ENCODE data around the gene MRPL14. TPM values are rescaled to one million over a fixed set of nuclear protein-coding genes. Genes with fewer than 3 reads are reported as not detected.

MRPL14 gene
- total and polyA plus RNA-seq, 2 of the 8 experiments (the other 6 are each of a cell fraction or from before 2014, with no cell fraction given) = 82.0 to 97.1 TPM

DNA sequence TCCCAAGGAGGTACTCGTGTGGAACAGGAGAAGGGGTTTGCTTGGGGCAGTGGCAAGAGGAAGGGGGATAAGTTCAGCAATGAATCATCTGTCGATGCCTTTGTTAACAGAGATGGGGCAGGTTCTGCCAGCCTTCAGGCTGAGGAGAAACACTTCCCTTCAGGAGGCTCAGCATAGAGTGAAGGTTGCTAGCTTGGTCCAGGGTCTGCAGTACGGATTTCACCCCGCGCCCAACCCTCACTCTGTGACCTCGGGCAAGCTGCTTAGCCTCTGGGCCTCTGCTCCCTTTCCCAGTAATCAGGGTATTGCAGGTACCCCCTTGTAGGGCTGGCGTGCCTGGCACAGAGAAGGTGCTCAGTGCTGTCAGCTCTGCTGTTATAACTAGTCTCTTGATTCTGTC is 38.9 kb upstream of the MRPL14 start:
- H2AK5ac ChIP-seq (ENCODE audit: low read depth, low read length) = no peak overlapping the region
- H4K91ac ChIP-seq (replicated peaks; ENCODE audit: insufficient read length, low read length) = peak overlapping the region; percentile 62
- H3K18ac ChIP-seq (ENCODE audit: extremely low read depth, low read length) = peak overlapping the region; percentile 36
- H2BK15ac ChIP-seq (ENCODE audit: low read length) = peak overlapping the region; percentile 13; the same call in 1 of the 2 replicates
- peak overlapping the region; percentile 25 to 41 for H3K4me2 ChIP-seq (ENCODE audit: insufficient read depth in 1 of 2, low read depth in 2 of 2, low read length in 2 of 2)
- peaks cover 0 to 18% (median 13%) of the 10 kb centered on the region in 4 experiments; a peak in 6 of 7 replicates for H3K4me1 ChIP-seq (replicated peaks in 1 of 4; ENCODE audit: control insufficient read depth in 3 of 4, insufficient read depth in 4 of 4, low read length in 3 of 4)
- H3K9ac ChIP-seq (replicated peaks in 1 of 4; ENCODE audit: extremely low read depth in 1 of 4, low read depth in 3 of 4, low read length in 3 of 4) = no peak overlapping the region
- H4K5ac ChIP-seq (ENCODE audit: insufficient read length, low read depth, low read length) = no peak overlapping the region
- H3K27me3 ChIP-seq (replicated peaks in 1 of 4; ENCODE audit: control insufficient read depth in 3 of 4, extremely low read depth in 1 of 4, insufficient read depth in 3 of 4, low read length in 3 of 4) = 0 out of 7 replicates have a peak, but pooled peaks cover 0 to 4% (median 0%) of the 10 kb centered on the region in 4 experiments
- DNase-seq (ENCODE audit: low read depth in 1 of 2, low spot score in 2 of 2) (no peak), FAIRE-seq (no peak)
- H3K23ac ChIP-seq (ENCODE audit: insufficient read length) = no peak overlapping the region
- no peak overlapping the region for H2BK120ac ChIP-seq (replicated peaks; ENCODE audit: low read depth, low read length)
- no peaks in the 10 kb centered on the region for H4K20me1 ChIP-seq (replicated peaks in 1 of 2; ENCODE audit: control insufficient read depth in 1 of 2, insufficient read depth in 2 of 2, low read length in 2 of 2)
- H2BK12ac ChIP-seq (ENCODE audit: low read depth, low read length) = peak overlapping the region; percentile 78; the same call in 1 of the 2 replicates
- TF ChIP-seq, protein P1, sequence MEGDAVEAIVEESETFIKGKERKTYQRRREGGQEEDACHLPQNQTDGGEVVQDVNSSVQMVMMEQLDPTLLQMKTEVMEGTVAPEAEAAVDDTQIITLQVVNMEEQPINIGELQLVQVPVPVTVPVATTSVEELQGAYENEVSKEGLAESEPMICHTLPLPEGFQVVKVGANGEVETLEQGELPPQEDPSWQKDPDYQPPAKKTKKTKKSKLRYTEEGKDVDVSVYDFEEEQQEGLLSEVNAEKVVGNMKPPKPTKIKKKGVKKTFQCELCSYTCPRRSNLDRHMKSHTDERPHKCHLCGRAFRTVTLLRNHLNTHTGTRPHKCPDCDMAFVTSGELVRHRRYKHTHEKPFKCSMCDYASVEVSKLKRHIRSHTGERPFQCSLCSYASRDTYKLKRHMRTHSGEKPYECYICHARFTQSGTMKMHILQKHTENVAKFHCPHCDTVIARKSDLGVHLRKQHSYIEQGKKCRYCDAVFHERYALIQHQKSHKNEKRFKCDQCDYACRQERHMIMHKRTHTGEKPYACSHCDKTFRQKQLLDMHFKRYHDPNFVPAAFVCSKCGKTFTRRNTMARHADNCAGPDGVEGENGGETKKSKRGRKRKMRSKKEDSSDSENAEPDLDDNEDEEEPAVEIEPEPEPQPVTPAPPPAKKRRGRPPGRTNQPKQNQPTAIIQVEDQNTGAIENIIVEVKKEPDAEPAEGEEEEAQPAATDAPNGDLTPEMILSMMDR (IDR thresholded peaks at IDR 0.05; ENCODE audit: control extremely low read depth in 1 of 3, insufficient read depth in 1 of 3, low read depth in 1 of 3, low read length in 3 of 3) = no peak
- no peak for TF ChIP-seq PHF8 (conservative IDR thresholded peaks at IDR 0.05; ENCODE audit: low read depth, low read length)
- TF ChIP-seq CHD1 (IDR thresholded peaks at IDR 0.05; ENCODE audit: low read depth, low read length) = no peak
- TF ChIP-seq POLR2A (IDR thresholded peaks at IDR 0.05; ENCODE audit: control extremely low read depth in 1 of 2, low read depth in 2 of 2, low read length in 2 of 2) = no peak
- TF ChIP-seq KDM1A (IDR thresholded peaks at IDR 0.05; ENCODE audit: borderline replicate concordance, low read length) = no peak
- TF ChIP-seq SP1 (IDR thresholded peaks at IDR 0.05; ENCODE audit: low read depth, low read length) = no peak
- no peak for TF ChIP-seq EP300 (IDR thresholded peaks at IDR 0.05; ENCODE audit: borderline replicate concordance in 1 of 2, low read depth in 2 of 2, low read length in 2 of 2)
- TF ChIP-seq, protein P2, sequence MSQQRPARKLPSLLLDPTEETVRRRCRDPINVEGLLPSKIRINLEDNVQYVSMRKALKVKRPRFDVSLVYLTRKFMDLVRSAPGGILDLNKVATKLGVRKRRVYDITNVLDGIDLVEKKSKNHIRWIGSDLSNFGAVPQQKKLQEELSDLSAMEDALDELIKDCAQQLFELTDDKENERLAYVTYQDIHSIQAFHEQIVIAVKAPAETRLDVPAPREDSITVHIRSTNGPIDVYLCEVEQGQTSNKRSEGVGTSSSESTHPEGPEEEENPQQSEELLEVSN (IDR thresholded peaks at IDR 0.05) = no peak
- TF ChIP-seq JUN (IDR thresholded peaks at IDR 0.05; ENCODE audit: low read depth, low read length) = no peak
- CTCF ChIA-PET (ENCODE audit: partially characterized antibody) = interaction anchor here (0.6 to 1.5 kb wide), 8 partner anchors 11 to 568 kb away, joined by 3 to 5 read pairs (median 4); no protein-coding TSS in a partner anchor
- H3K79me2 ChIP-seq (ENCODE audit: control insufficient read depth in 1 of 2, insufficient read depth in 2 of 2, low read length in 2 of 2) = no peaks in the 10 kb centered on the region
- no peaks in the 10 kb centered on the region for H3K36me3 ChIP-seq (ENCODE audit: control insufficient read depth in 2 of 4, insufficient read depth in 4 of 4, low read length in 3 of 4)
- H3K4me3 ChIP-seq (ENCODE audit: extremely low read depth in 1 of 4, insufficient read depth in 2 of 4, low read depth in 3 of 4, low read length in 4 of 4) = no peak overlapping the region
- no peaks in the 10 kb centered on the region for H3K9me3 ChIP-seq (ENCODE audit: insufficient read depth in 2 of 2, low read depth in 1 of 2, low read length in 1 of 2)
- H3K79me1 ChIP-seq (ENCODE audit: low read depth, low read length) = no peaks in the 10 kb centered on the region
- POLR2A ChIA-PET (ENCODE audit: partially characterized antibody) = interaction anchor here (0.7 to 2.5 kb wide), 8 partner anchors 10 to 82 kb away, joined by 3 to 7 read pairs (median 6); partner anchors contain the start of genes HSP90AB1 and SLC29A1
- no peak overlapping the region for H3K4ac ChIP-seq (replicated peaks; ENCODE audit: insufficient read length, low read depth, low read length)
- peak overlapping the region; percentile 98 for H2BK20ac ChIP-seq (ENCODE audit: low read length)
- no peak overlapping the region for H3K27ac ChIP-seq (ENCODE audit: low read depth, low read length)
- peak overlapping the region; percentile 63; the same call in 1 of the 2 replicates for H2BK5ac ChIP-seq (ENCODE audit: low read depth, low read length)
- no peak overlapping the region for H3K14ac ChIP-seq (ENCODE audit: insufficient read length)
- no peak overlapping the region for H3K56ac ChIP-seq (replicated peaks; ENCODE audit: insufficient read length, low read depth, low read length)
- H3K23me2 ChIP-seq (ENCODE audit: low read depth, low read length) = no peaks in the 10 kb centered on the region
- 83% methylated on average over 7 of the region's 7 CpGs; no CpG with 5 or more reads in 1 of the 2 experiments for WGBS, 2 experiments (ENCODE audit: extremely low coverage in 1 of 2, insufficient coverage in 1 of 2, insufficient read length in 1 of 2, insufficient replicate concordance in 2 of 2, low coverage in 1 of 2, low lambda C conversion rate in 2 of 2, missing lambda C conversion rate in 1 of 2)
- peak overlapping the region; percentile 71; the same call in 1 of the 2 replicates for H2AFZ ChIP-seq (ENCODE audit: low read length)
- no peak overlapping the region for H4K8ac ChIP-seq (ENCODE audit: extremely low read depth, insufficient read depth, low read length)
